ENCODE results near the gene CDK15. TPM values are rescaled to one million over a fixed set of nuclear protein-coding genes. Genes with fewer than 3 reads are reported as not detected.

CDK15 gene
- total RNA-seq, 1 donor from 2014 or later: 2.3 TPM

DNA sequence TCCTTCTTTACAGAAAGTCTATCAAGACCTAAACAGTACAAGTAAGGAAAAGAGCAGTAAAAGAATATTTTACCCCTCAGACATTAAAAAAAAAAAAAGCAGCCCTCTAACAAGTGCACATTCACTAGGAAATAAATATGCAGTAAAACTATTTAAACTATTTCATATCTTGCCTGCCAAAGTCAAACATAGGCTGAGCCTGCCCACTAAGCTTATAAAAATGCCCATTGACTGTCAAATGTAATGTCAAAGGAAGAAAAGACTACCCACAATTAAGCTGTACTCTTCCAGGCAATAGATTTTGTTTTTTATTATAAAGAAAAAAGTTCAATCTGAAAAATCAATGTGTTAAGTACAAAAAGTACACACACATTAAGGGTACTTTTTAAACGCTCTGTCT is 37.4 kb upstream of the CDK15 start:
- DNase-seq (ENCODE audit: low read depth): no peak
- H3K4me3 ChIP-seq (ENCODE audit: low read depth, low read length): no peak overlapping the region
- no peak for TF ChIP-seq CTCF (conservative IDR thresholded peaks at IDR 0.05; ENCODE audit: low read depth, low read length)

- H3K4me3 ChIP-seq (ENCODE audit: low read depth, low read length): no peak overlapping the region
- no peak for TF ChIP-seq CTCF (conservative IDR thresholded peaks at IDR 0.05; ENCODE audit: low read depth, low read length)
- DNase-seq (ENCODE audit: low read depth): no peak
Measured at GRCh38 chr2:201769666-201770373, 36.5 kb upstream of the CDK15 start.

DNA sequence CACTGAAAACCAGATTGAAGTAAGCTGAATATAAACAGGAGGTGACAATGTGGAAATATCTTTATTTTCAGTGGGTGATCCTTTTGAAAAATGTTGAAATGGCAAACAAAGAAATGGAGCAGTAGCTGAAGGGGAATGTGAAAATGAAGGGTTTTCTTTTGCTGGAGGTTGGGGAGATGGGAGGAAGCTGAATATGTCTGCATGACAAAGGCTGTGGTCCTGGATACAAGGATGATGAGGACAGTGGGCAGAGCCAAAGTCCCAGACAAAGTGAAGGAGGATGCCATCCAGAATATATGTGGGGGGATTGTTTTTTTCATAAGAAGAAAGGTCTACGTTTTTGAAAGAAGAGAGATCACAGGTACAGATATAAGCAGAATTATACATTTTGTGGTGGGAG is 32.3 kb upstream of the CDK15 start:
- no peak overlapping the region for H3K4me3 ChIP-seq (ENCODE audit: low read depth, low read length)
- no peak for DNase-seq (ENCODE audit: low read depth)
- TF ChIP-seq CTCF (conservative IDR thresholded peaks at IDR 0.05; ENCODE audit: low read depth, low read length): no peak

DNA sequence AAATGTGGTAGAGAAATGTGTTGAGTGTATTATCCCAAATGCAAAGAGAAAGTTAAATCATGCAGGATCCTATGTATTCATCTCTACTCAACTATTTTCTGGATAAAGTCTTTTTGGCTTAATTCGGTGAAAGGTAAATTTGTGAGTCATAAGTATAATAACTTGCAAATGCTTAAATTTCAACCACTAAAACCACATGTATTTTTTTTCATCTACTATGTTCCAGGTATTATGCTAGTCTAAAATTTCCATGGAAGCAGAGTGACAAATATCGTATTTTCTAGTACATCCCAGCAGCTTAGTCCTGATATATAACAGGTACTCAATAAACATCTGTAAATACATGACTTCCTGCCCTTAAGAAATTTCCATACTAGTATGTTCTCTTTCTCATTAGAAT is 31.8 kb upstream of the CDK15 start:
- TF ChIP-seq CTCF (conservative IDR thresholded peaks at IDR 0.05; ENCODE audit: low read depth, low read length): no peak
- H3K4me3 ChIP-seq (ENCODE audit: low read depth, low read length): no peak overlapping the region
- no peak for DNase-seq (ENCODE audit: low read depth)

DNA sequence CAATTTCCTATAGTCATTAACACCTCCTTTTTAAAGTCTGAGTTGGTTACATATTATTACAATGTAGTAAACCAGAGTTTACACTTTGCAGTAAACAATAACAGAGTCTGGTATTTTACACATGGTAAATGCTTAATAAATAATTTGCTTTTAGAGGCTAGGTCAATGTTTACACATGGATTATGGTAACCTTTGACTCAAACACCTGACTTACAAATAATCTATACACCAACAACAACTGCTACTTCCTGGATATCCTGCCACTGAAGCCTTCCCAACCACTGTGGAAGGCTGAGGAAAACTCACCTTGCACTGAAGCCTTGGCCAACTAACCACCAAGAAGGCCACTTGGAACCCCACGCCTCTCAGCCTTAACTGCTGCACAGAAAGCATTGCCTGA is 31.0 kb upstream of the CDK15 start:
- no peak for DNase-seq (ENCODE audit: low read depth)
- no peak for TF ChIP-seq CTCF (conservative IDR thresholded peaks at IDR 0.05; ENCODE audit: low read depth, low read length)
- H3K4me3 ChIP-seq (ENCODE audit: low read depth, low read length): no peak overlapping the region

- DNase-seq (ENCODE audit: low read depth): no peak
- H3K4me3 ChIP-seq (ENCODE audit: low read depth, low read length): no peak overlapping the region
- no peak for TF ChIP-seq CTCF (conservative IDR thresholded peaks at IDR 0.05; ENCODE audit: low read depth, low read length)
Measured at GRCh38 chr2:201777043-201777442, 29.3 kb upstream of the CDK15 start.

GRCh38 chr2:201777869-201778268 is 28.5 kb upstream of the CDK15 start:
- TF ChIP-seq CTCF (conservative IDR thresholded peaks at IDR 0.05; ENCODE audit: low read depth, low read length): no peak
- DNase-seq (ENCODE audit: low read depth): no peak
- H3K4me3 ChIP-seq (ENCODE audit: low read depth, low read length): peak overlapping the region; percentile 87
